Measurements from ENCODE around the gene CNTRL.

The CNTRL gene

GRCh38 chr9:121204611-121205010 lies 129.9 kb downstream of the CNTRL start:
- no peak for DNase-seq

- no peak for DNase-seq
Measured at GRCh38 chr9:121206516-121207370, 132.0 kb downstream of the CNTRL start.

- peak in 1 of 2 donors; percentile 44 for DNase-seq
Measured at GRCh38 chr9:121207371-121207940, 132.7 kb downstream of the CNTRL start.

GRCh38 chr9:121210536-121210935 lies 135.8 kb downstream of the CNTRL start:
- DNase-seq, result no peak

GRCh38 chr9:121213136-121213806 lies 138.5 kb downstream of the CNTRL start:
- DNase-seq, result peak; percentile 66 to 69

- no peak for DNase-seq
Measured at GRCh38 chr9:121214005-121214404, 139.2 kb downstream of the CNTRL start.

GRCh38 chr9:121216271-121216805 lies 141.6 kb downstream of the CNTRL start:
- no peak for DNase-seq

GRCh38 chr9:121217609-121218292 lies 143.0 kb downstream of the CNTRL start:
- DNase-seq, result no peak

- no peak for DNase-seq
Measured at GRCh38 chr9:121218357-121219027, 143.7 kb downstream of the CNTRL start.

- DNase-seq, result no peak
Measured at GRCh38 chr9:121219530-121219929, 144.8 kb downstream of the CNTRL start.

GRCh38 chr9:121220996-121221663 lies 146.4 kb downstream of the CNTRL start:
- DNase-seq, result no peak

- DNase-seq, result no peak
Measured at GRCh38 chr9:121221664-121222055, 146.9 kb downstream of the CNTRL start.

GRCh38 chr9:121222524-121223171 lies 147.9 kb downstream of the CNTRL start:
- peak in 1 of 2 donors; percentile 25 for DNase-seq

GRCh38 chr9:121225240-121225639 lies 150.5 kb downstream of the CNTRL start:
- DNase-seq, result no peak

- no peak for DNase-seq
Measured at GRCh38 chr9:121226175-121226574, 151.4 kb downstream of the CNTRL start.

All from CD4-positive, alpha-beta T cell treated with Interferon alpha-2 for 1 hour (primary cell).